Psoas muscle (tissue), 8 donors: ENCODE measurements around the gene BBX. TPM values are rescaled to one million over a fixed set of nuclear protein-coding genes. Genes with fewer than 3 reads are reported as not detected.
"Not testable (repeated sequence)": the region's sequence is repeated elsewhere in the genome, so short reads cannot be mapped to it uniquely, and the experiment has no call there.

Source experiments
- ATAC-seq, 4 donors: fragments of 200-7000 bp; cut with Tn5 transposase; one replicate each; pipeline ENCODE4 v1.9.1; 2020; ENCODE audit warnings: moderate library complexity in 3 of 4, mild to moderate bottlenecking in 2 of 4
- DNase-seq, 2 donors: peaks; one replicate each; pipeline ENCODE4 v3.0.0-alpha.2; 2020
- H3K27ac ChIP-seq: fragments of 200-600 bp; one replicate; pipeline ENCODE4 v1.8.0; 2022
- H3K27me3 ChIP-seq, 3 donors: fragments of 200-600 bp in 1 of 3; one replicate each; pipeline versions ENCODE4 v1.6.1 to v1.8.0; 2013 to 2022; ENCODE audit warnings: low read length in 2 of 3, mild to moderate bottlenecking in 2 of 3, moderate library complexity in 1 of 3; ENCODE audit not compliant: insufficient read depth in 3 of 3
- H3K36me3 ChIP-seq, 2 donors: fragments of 200-600 bp in 1 of 2; one replicate each; pipeline versions ENCODE4 v1.6.1 to v1.8.0; 2013 to 2022; ENCODE audit warnings: low read depth in 1 of 2, mild to moderate bottlenecking in 1 of 2, moderate library complexity in 1 of 2; ENCODE audit not compliant: insufficient read depth in 1 of 2
- H3K4me1 ChIP-seq: fragments of 200-600 bp; one replicate; pipeline ENCODE4 v1.8.0; 2022
- H3K4me3 ChIP-seq: fragments of 200-600 bp; one replicate; pipeline ENCODE4 v1.8.0; 2022; ENCODE audit warnings: mild to moderate bottlenecking
- H3K9me3 ChIP-seq: fragments of 200-600 bp; one replicate; pipeline ENCODE4 v1.8.0; 2022
- CTCF ChIP-seq: fragments of 200-600 bp; IDR thresholded peaks from one replicate; pipeline ENCODE4 v1.8.0; 2022; ENCODE audit warnings: antibody characterized with exemption
- WGBS, 3 donors: extraction: QIAGEN DNeasy Blood & Tissue Kit; methylation state at CpG; one replicate each; pipeline versions ENCODE4 v1.1.6 to v1.1.7; 2013; 5-methylcytosine and 5-hydroxymethylcytosine counted together
- intact Hi-C, 2 donors: fragments of 100-400 bp; cut with DNase I; formaldehyde crosslinking; loops; one replicate each; pipeline versions ENCODE4 v1.11.0 to v1.14.2; 2022
- polyA plus RNA-seq, 3 donors: library from polyadenylated mRNA; stranded (reverse); fragments of 200-250 nt; gene quantifications; one replicate each; pipeline ENCODE4 v1.2.3, GENCODE V29; 2013
- total RNA-seq, 4 donors: library from RNA; stranded (reverse); fragmentation: NEBNext Ultra II Directional in 2 of 4; extraction: Animal tissue kit (Norgen Biotek cat#: 25700) in 2 of 4; gene quantifications; one replicate each; pipeline versions ENCODE4 v1.2.1 to v1.2.4, GENCODE V29; 2021 to 2023
- donor health status: healthy with polysubstance abuse.
- donor health status: DM: no; HTN: no; CAD: no; lungs with moderate emphysema.
- donor health status: Bipolar disorder and iron deficiency.
- donor health status: healthy.
- donor health status: DM: yes; HTN: yes; CAD: no.
- donor health status: DM: no; HTN: no; CAD: no.
- donor health status: DM: no; HTN: no; CAD: no.
- donor health status: DM: yes; HTN: yes; CAD: no.

Gene BBX
- total and polyA plus RNA-seq, 7 donors, result 2.2 to 30.4 (median 16.2) TPM

- 77 to 84% (median 80%) methylated on average over 9 of the region's 9 CpGs for WGBS, 3 donors
- no peaks in the 10 kb centered on the region for H3K27me3 ChIP-seq
- intact Hi-C loops, result no loop called here
- H3K4me1 ChIP-seq, result no peaks in the 10 kb centered on the region
- H3K9me3 ChIP-seq, result no peaks in the 10 kb centered on the region
- DNase-seq, result peak in 1 of 2 donors; percentile 17
- H3K36me3 ChIP-seq, result no peaks in the 10 kb centered on the region
- no peak overlapping the region for H3K27ac ChIP-seq
- no peak for ATAC-seq
- no peak for TF ChIP-seq CTCF
- H3K4me3 ChIP-seq, result no peak overlapping the region
Observed at GRCh38 chr3:107826727-107827126, 304.0 kb downstream of the BBX start.

- Histone ChIP-seq H3K9me3 (no peaks in the 10 kb centered on the region), H3K36me3 (no peaks in the 10 kb centered on the region), H3K4me3 (no peak overlapping the region), H3K4me1 (no peaks in the 10 kb centered on the region), H3K27ac (no peak overlapping the region), H3K27me3 (no peaks in the 10 kb centered on the region)
- TF ChIP-seq CTCF, result no peak
- WGBS, 3 donors, result 90 to 97% (median 95%) methylated on average over 4 of the region's 4 CpGs
- ATAC-seq (no peak), DNase-seq (no peak)
- intact Hi-C loops, result no loop called here
Observed at GRCh38 chr3:107829185-107829584, 306.4 kb downstream of the BBX start.

GRCh38 chr3:107831590-107831989, 308.8 kb downstream of the BBX start:
- intact Hi-C loops, result no loop called here
- Histone ChIP-seq H3K4me3 (no peak overlapping the region), H3K27me3 (no peaks in the 10 kb centered on the region), H3K36me3 (no peaks in the 10 kb centered on the region), H3K27ac (no peak overlapping the region), H3K9me3 (no peaks in the 10 kb centered on the region), H3K4me1 (no peaks in the 10 kb centered on the region)
- DNase-seq (no peak), ATAC-seq (peak in 2 of 4 donors; percentile 57)
- TF ChIP-seq CTCF, result no peak
- 76 to 81% (median 79%) methylated on average over 3 of the region's 3 CpGs for WGBS, 3 donors

- DNase-seq, result no peak
- 55 to 66% (median 61%) methylated on average over 6 of the region's 6 CpGs for WGBS, 3 donors
- H3K27ac ChIP-seq, result no peak overlapping the region
- H3K9me3 ChIP-seq, result no peaks in the 10 kb centered on the region
- ATAC-seq, result no peak
- H3K4me3 ChIP-seq, result no peak overlapping the region
- H3K27me3 ChIP-seq, result no peaks in the 10 kb centered on the region
- no peaks in the 10 kb centered on the region for H3K4me1 ChIP-seq
- no peak for TF ChIP-seq CTCF
- no peaks in the 10 kb centered on the region for H3K36me3 ChIP-seq
- intact Hi-C loops, result no loop called here
Observed at GRCh38 chr3:107833043-107833442, 310.3 kb downstream of the BBX start.

- Histone ChIP-seq H3K9me3 (no peaks in the 10 kb centered on the region), H3K36me3 (no peaks in the 10 kb centered on the region), H3K27me3 (no peaks in the 10 kb centered on the region), H3K4me1 (no peaks in the 10 kb centered on the region), H3K27ac (no peak overlapping the region), H3K4me3 (no peak overlapping the region)
- 96% methylated on average over 19 of the region's 19 CpGs for WGBS, 3 donors
- DNase-seq (no peak), ATAC-seq (no peak)
- no peak for TF ChIP-seq CTCF
- intact Hi-C loops, result no loop called here
Observed at GRCh38 chr3:107833722-107834416, 311.1 kb downstream of the BBX start.

GRCh38 chr3:107835001-107835400, 312.2 kb downstream of the BBX start:
- 83 to 95% (median 93%) methylated on average over 2 to 4 of the region's 4 CpGs for WGBS, 3 donors
- H3K4me3 ChIP-seq, H3K9me3 ChIP-seq, ATAC-seq, H3K4me1 ChIP-seq, H3K36me3 ChIP-seq, H3K27me3 ChIP-seq, H3K27ac ChIP-seq, DNase-seq: not testable (repeated sequence)
- intact Hi-C loops, result loop anchor here in 1 of 2 donors (5.0 kb wide), 1 partner anchor 608 kb away; no protein-coding TSS in a partner anchor
